ENCODE data around the gene LONP1. TPM values are rescaled to one million over a fixed set of nuclear protein-coding genes. Genes with fewer than 3 reads are reported as not detected.

Gene LONP1
- total RNA-seq, 1 experiment from 2014 or later: 186 TPM

DNA sequence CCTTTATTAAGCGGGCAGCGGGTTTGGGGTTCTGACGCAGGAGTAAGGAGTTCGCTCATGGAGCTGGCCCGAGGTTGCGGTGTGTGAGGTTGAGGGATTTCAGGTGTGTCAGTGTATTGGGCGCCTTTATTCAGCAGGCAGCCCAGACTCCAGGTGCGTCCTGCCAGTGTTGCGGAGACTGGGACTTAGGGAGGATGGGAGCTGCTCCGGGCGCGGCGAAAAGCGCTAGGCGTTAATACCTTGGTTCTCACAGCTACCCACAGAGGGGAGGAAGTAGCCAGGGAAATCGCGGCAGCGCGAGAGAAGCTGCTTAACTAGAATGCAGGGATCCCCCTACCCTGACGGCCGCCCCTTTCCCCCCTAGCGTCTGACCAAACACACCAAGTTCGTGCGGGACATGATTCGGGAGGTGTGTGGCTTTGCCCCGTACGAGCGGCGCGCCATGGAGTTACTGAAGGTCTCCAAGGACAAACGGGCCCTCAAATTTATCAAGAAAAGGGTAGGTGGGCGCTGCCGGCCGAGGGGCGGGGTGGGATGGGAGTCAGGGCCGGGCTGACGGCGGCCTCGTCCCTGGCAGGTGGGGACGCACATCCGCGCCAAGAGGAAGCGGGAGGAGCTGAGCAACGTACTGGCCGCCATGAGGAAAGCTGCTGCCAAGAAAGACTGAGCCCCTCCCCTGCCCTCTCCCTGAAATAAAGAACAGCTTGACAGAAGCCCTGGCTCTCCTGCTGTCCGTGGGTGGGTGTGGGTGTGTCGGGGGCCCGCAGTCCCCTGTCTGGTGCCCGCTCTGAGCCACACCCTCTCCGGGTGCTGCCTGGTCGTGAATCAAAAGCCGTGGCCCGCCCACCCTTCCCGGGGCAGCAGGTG, 28.8 kb downstream of the LONP1 start (continued):
- TF ChIP-seq, protein P1, sequence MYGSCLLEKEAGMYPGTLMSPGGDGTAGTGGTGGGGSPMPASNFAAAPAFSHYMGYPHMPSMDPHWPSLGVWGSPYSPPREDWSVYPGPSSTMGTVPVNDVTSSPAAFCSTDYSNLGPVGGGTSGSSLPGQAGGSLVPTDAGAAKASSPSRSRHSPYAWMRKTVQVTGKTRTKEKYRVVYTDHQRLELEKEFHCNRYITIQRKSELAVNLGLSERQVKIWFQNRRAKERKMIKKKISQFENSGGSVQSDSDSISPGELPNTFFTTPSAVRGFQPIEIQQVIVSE (CRISPR knock-in tag; IDR thresholded peaks at IDR 0.05; ENCODE audit: borderline replicate concordance): no peak
- TF ChIP-seq ZNF121 (CRISPR knock-in tag; IDR thresholded peaks at IDR 0.05) (no peak), ZNF232 (CRISPR knock-in tag; IDR thresholded peaks at IDR 0.05) (no peak), NFYB (CRISPR knock-in tag; conservative IDR thresholded peaks at IDR 0.05; ENCODE audit: low read depth) (no peak), ZNF281 (CRISPR knock-in tag; IDR thresholded peaks at IDR 0.05) (no peak), MYBL2 (CRISPR knock-in tag; IDR thresholded peaks at IDR 0.05) (no peak), KAT7 (CRISPR knock-in tag; IDR thresholded peaks at IDR 0.05; ENCODE audit: borderline replicate concordance) (peak; percentile 21; the same call in 1 of the 2 replicates), NFATC4 (CRISPR knock-in tag; IDR thresholded peaks at IDR 0.05) (no peak), ZNF263 (CRISPR knock-in tag; IDR thresholded peaks at IDR 0.05; ENCODE audit: low read depth) (no peak), GTF2I (CRISPR knock-in tag; conservative IDR thresholded peaks at IDR 0.05) (no peak), CREB1 (CRISPR knock-in tag; IDR thresholded peaks at IDR 0.05) (no peak), MAX (CRISPR knock-in tag; IDR thresholded peaks at IDR 0.05) (no peak), ZNF416 (CRISPR knock-in tag; IDR thresholded peaks at IDR 0.05) (0 out of 2 replicates have a peak, but pooled peaks have one; percentile 28), JUN (CRISPR knock-in tag; IDR thresholded peaks at IDR 0.05) (no peak; the same call in 1 of the 2 replicates), CREM (CRISPR knock-in tag; IDR thresholded peaks at IDR 0.05) (no peak), FOXJ3 (CRISPR knock-in tag; IDR thresholded peaks at IDR 0.05; ENCODE audit: borderline replicate concordance) (no peak), ZNF423 (CRISPR knock-in tag; IDR thresholded peaks at IDR 0.05) (no peak), ZNF671 (CRISPR knock-in tag; IDR thresholded peaks at IDR 0.05) (peak; percentile 56; the same call in 1 of the 2 replicates), HMGA2 (CRISPR knock-in tag; IDR thresholded peaks at IDR 0.05) (no peak), TP53 (CRISPR knock-in tag; IDR thresholded peaks at IDR 0.05) (0 out of 2 replicates have a peak, but pooled peaks have one; percentile 14), AR (CRISPR knock-in tag; IDR thresholded peaks at IDR 0.05) (peak; percentile 73; the same call in 1 of the 2 replicates), RELA (CRISPR knock-in tag; IDR thresholded peaks at IDR 0.05; ENCODE audit: borderline replicate concordance) (0 out of 2 replicates have a peak, but pooled peaks have one; percentile 21), GRHL2 (CRISPR knock-in tag; IDR thresholded peaks at IDR 0.05; ENCODE audit: insufficient replicate concordance, severe bottlenecking) (no peak), PRRX2 (CRISPR knock-in tag; IDR thresholded peaks at IDR 0.05) (peak; percentile 80), ETV6 (CRISPR knock-in tag; IDR thresholded peaks at IDR 0.05) (0 out of 2 replicates have a peak, but pooled peaks have one; percentile 12)
- TF ChIP-seq, protein P2, sequence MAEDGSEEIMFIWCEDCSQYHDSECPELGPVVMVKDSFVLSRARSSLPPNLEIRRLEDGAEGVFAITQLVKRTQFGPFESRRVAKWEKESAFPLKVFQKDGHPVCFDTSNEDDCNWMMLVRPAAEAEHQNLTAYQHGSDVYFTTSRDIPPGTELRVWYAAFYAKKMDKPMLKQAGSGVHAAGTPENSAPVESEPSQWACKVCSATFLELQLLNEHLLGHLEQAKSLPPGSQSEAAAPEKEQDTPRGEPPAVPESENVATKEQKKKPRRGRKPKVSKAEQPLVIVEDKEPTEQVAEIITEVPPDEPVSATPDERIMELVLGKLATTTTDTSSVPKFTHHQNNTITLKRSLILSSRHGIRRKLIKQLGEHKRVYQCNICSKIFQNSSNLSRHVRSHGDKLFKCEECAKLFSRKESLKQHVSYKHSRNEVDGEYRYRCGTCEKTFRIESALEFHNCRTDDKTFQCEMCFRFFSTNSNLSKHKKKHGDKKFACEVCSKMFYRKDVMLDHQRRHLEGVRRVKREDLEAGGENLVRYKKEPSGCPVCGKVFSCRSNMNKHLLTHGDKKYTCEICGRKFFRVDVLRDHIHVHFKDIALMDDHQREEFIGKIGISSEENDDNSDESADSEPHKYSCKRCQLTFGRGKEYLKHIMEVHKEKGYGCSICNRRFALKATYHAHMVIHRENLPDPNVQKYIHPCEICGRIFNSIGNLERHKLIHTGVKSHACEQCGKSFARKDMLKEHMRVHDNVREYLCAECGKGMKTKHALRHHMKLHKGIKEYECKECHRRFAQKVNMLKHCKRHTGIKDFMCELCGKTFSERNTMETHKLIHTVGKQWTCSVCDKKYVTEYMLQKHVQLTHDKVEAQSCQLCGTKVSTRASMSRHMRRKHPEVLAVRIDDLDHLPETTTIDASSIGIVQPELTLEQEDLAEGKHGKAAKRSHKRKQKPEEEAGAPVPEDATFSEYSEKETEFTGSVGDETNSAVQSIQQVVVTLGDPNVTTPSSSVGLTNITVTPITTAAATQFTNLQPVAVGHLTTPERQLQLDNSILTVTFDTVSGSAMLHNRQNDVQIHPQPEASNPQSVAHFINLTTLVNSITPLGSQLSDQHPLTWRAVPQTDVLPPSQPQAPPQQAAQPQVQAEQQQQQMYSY (CRISPR knock-in tag; IDR thresholded peaks at IDR 0.05): no peak
- TF ChIP-seq, protein P3, sequence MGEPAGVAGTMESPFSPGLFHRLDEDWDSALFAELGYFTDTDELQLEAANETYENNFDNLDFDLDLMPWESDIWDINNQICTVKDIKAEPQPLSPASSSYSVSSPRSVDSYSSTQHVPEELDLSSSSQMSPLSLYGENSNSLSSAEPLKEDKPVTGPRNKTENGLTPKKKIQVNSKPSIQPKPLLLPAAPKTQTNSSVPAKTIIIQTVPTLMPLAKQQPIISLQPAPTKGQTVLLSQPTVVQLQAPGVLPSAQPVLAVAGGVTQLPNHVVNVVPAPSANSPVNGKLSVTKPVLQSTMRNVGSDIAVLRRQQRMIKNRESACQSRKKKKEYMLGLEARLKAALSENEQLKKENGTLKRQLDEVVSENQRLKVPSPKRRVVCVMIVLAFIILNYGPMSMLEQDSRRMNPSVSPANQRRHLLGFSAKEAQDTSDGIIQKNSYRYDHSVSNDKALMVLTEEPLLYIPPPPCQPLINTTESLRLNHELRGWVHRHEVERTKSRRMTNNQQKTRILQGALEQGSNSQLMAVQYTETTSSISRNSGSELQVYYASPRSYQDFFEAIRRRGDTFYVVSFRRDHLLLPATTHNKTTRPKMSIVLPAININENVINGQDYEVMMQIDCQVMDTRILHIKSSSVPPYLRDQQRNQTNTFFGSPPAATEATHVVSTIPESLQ (CRISPR knock-in tag; IDR thresholded peaks at IDR 0.05): no peak

Measured in WTC11 (cell line).